HCT116 (cell line): ENCODE measurements around the gene TOLLIP. TPM values are rescaled to one million over a fixed set of nuclear protein-coding genes. Genes with fewer than 3 reads are reported as not detected.

Source experiments
- ATAC-seq: fragments of 200-7000 bp; cut with Tn5 transposase; 2 replicates; pipeline ENCODE4 v1.9.1; 2020; ENCODE audit warnings: mild to moderate bottlenecking, moderate library complexity
- BruUV-seq: library from RNA; stranded (reverse); fragments of 400-500 nt; replicated peaks from 2 replicates; lab custom pipeline; 2021; lab: Mats Ljungman, UMichigan
- CTCF ChIA-PET: fragments of 300-600 bp; sonication (Branson Sonifier 250); formaldehyde crosslinking; loops from one replicate; lab custom pipeline; 2021; ENCODE audit warnings: antibody characterized with exemption; lab: Charles Lee
- POLR2A ChIA-PET: fragments of 300-600, 350-600 bp; sonication (Branson Sonifier 250); formaldehyde crosslinking; loops from one replicate; lab custom pipeline; 2021; ENCODE audit warnings: antibody characterized with exemption; lab: Charles Lee
- RAD21 ChIA-PET, 2 experiments: fragments of 300-600 bp; sonication (Branson Sonifier 250); formaldehyde crosslinking; loops; one replicate each; lab custom pipeline; 2023; ENCODE audit warnings: low total read pairs in 2 of 2; ENCODE audit not compliant: uncharacterized antibody in 2 of 2, unreplicated experiment in 2 of 2, low non-redundant PET in 1 of 2; lab: Charles Lee
- DNase-seq: peaks from one replicate; pipeline ENCODE4 v3.0.0-alpha.2; 2010; ENCODE audit warnings: low read depth, low spot score
- H2AFZ ChIP-seq: fragments of 200-600 bp; shearing (Covaris generic), sonication (generic); 2 replicates; pipeline ENCODE4 v1.6.1; 2017; ENCODE audit warnings: low read depth, mixed run types, mixed read lengths, antibody characterized with exemption, low read length; ENCODE audit not compliant: poor library complexity, severe bottlenecking
- H3K27ac ChIP-seq: 2 replicates; pipeline ENCODE4 v1.5.1; 2012; ENCODE audit warnings: low read depth, low read length
- H3K27me3 ChIP-seq: fragments of 200-600 bp; sonication (generic); 2 replicates; pipeline ENCODE4 v1.6.1; 2016; ENCODE audit warnings: mixed run types, low read length, mixed read lengths; ENCODE audit not compliant: insufficient read depth
- H3K36me3 ChIP-seq, 2 experiments: fragments of 200-500 bp in 1 of 2; fragments of 200-600 bp in 1 of 2; sonication (Bioruptor generic) in 1 of 2; sonication (generic) in 1 of 2; 2 replicates each; pipeline versions ENCODE4 v1.5.1 to v1.6.1; 2014 to 2016; ENCODE audit warnings: low read length in 2 of 2, inconsistent platforms in 1 of 2, mixed read lengths in 1 of 2, mixed run types in 1 of 2; ENCODE audit not compliant: insufficient read depth in 2 of 2, control insufficient read depth in 1 of 2
- H3K4me1 ChIP-seq, 2 experiments: fragments of 200-600 bp in 1 of 2; sonication (generic) in 1 of 2; 2 replicates each; pipeline versions ENCODE4 v1.5.1 to v1.6.1; 2012 to 2017; ENCODE audit warnings: low read length in 2 of 2, inconsistent platforms in 1 of 2, mild to moderate bottlenecking in 1 of 2, mixed read lengths in 1 of 2, mixed run types in 1 of 2, moderate library complexity in 1 of 2; ENCODE audit not compliant: insufficient read depth in 2 of 2, control insufficient read depth in 1 of 2
- H3K4me2 ChIP-seq: fragments of 200-600 bp; sonication (generic); 2 replicates; pipeline ENCODE4 v1.6.1; 2017; ENCODE audit warnings: mixed run types, low read length, mixed read lengths
- H3K4me3 ChIP-seq, 2 experiments: fragments of 200-600 bp in 1 of 2; sonication (generic) in 1 of 2; replicated peaks in 1 of 2; 2 replicates each; pipeline ENCODE4 v1.5.1; 2011 to 2016; ENCODE audit warnings: low read length in 2 of 2, control low read depth in 1 of 2, low read depth in 1 of 2, mild to moderate bottlenecking in 1 of 2, mixed read lengths in 1 of 2, mixed run types in 1 of 2
- H3K79me2 ChIP-seq: fragments of 200-600 bp; sonication (generic); 2 replicates; pipeline ENCODE4 v1.6.1; 2017; ENCODE audit warnings: mild to moderate bottlenecking, mixed run types, low read length, moderate library complexity, mixed read lengths; ENCODE audit not compliant: insufficient read depth
- H3K9ac ChIP-seq: fragments of 200-600 bp; sonication (generic); 2 replicates; pipeline ENCODE4 v1.6.1; 2016; ENCODE audit warnings: low read length, mixed read lengths
- H3K9me2 ChIP-seq: fragments of 200-600 bp; sonication (generic), shearing (Covaris generic); 2 replicates; pipeline ENCODE4 v1.6.1; 2017; ENCODE audit warnings: mixed run types, mild to moderate bottlenecking, moderate library complexity; ENCODE audit not compliant: insufficient read depth
- H3K9me3 ChIP-seq, 2 experiments: fragments of 200-500 bp in 1 of 2; fragments of 200-600 bp in 1 of 2; sonication (Bioruptor generic) in 1 of 2; sonication (generic) in 1 of 2; 2 replicates each; pipeline ENCODE4 v1.6.1; 2014 to 2017; ENCODE audit warnings: low read length in 2 of 2, mixed read lengths in 2 of 2, inconsistent platforms in 1 of 2, low read depth in 1 of 2, mild to moderate bottlenecking in 1 of 2, mixed run types in 1 of 2, moderate library complexity in 1 of 2; ENCODE audit not compliant: control insufficient read depth in 1 of 2, insufficient read depth in 1 of 2
- H4K20me1 ChIP-seq: fragments of 200-600 bp; sonication (generic), shearing (Covaris generic); 2 replicates; pipeline ENCODE4 v1.6.1; 2017; ENCODE audit warnings: mixed run types, mild to moderate bottlenecking, moderate library complexity; ENCODE audit not compliant: insufficient read depth
- ATF3 ChIP-seq: IDR thresholded peaks from 2 replicates; pipeline ENCODE4 v1.6.1; 2012
- CBX3 ChIP-seq: IDR thresholded peaks from 2 replicates; pipeline ENCODE4 v1.6.1; 2012; ENCODE audit warnings: low read depth
- CEBPB ChIP-seq: IDR thresholded peaks from 2 replicates; pipeline ENCODE4 v1.6.1; 2012; ENCODE audit warnings: low read depth
- CTCF ChIP-seq, 3 experiments: fragments of 200-600 bp in 1 of 3; sonication (generic) in 1 of 3; IDR thresholded peaks in 2 of 3; conservative IDR thresholded peaks in 1 of 3; 2 replicates each; pipeline ENCODE4 v1.5.1; 2012 to 2017; ENCODE audit warnings: low read depth in 2 of 3, low read length in 2 of 3, antibody characterized with exemption in 1 of 3, borderline replicate concordance in 1 of 3, control low read depth in 1 of 3, mild to moderate bottlenecking in 1 of 3, mixed read lengths in 1 of 3, mixed run types in 1 of 3, moderate library complexity in 1 of 3; ENCODE audit not compliant: insufficient read depth in 1 of 3
- EGR1 ChIP-seq: IDR thresholded peaks from 2 replicates; pipeline ENCODE4 v1.6.1; 2012; ENCODE audit warnings: low read depth
- ELF1 ChIP-seq: IDR thresholded peaks from 2 replicates; pipeline ENCODE4 v1.6.1; 2012; ENCODE audit warnings: low read depth, borderline replicate concordance
- EZH2 ChIP-seq: fragments of 200-600 bp; sonication (generic); IDR thresholded peaks from 2 replicates; pipeline ENCODE4 v1.6.1; 2017; ENCODE audit warnings: antibody characterized with exemption, mixed run types
- FOSL1 ChIP-seq: IDR thresholded peaks from 2 replicates; pipeline ENCODE4 v1.6.1; 2012; ENCODE audit warnings: low read depth
- MAX ChIP-seq: IDR thresholded peaks from 2 replicates; pipeline ENCODE4 v1.6.1; 2012
- POLR2A ChIP-seq: IDR thresholded peaks from 2 replicates; pipeline ENCODE4 v1.7.0; 2011; ENCODE audit warnings: borderline replicate concordance; ENCODE audit not compliant: insufficient read depth, insufficient read length; ENCODE audit errors: extremely low read depth
- POLR2AphosphoS5 ChIP-seq: IDR thresholded peaks from 2 replicates; pipeline ENCODE4 v1.6.1; 2011; ENCODE audit warnings: mild to moderate bottlenecking, low read depth, low read length, moderate library complexity
- RAD21 ChIP-seq: IDR thresholded peaks from 2 replicates; pipeline ENCODE4 v1.6.1; 2012; ENCODE audit warnings: low read depth, mild to moderate bottlenecking
- REST ChIP-seq: IDR thresholded peaks from 2 replicates; pipeline ENCODE4 v1.6.1; 2012; ENCODE audit warnings: low read depth
- SIN3A ChIP-seq: IDR thresholded peaks from 2 replicates; pipeline ENCODE4 v1.6.1; 2012; ENCODE audit warnings: low read depth
- SRF ChIP-seq: IDR thresholded peaks from 2 replicates; pipeline ENCODE4 v1.6.1; 2012; ENCODE audit warnings: low read depth
- TCF7L2 ChIP-seq: IDR thresholded peaks from 2 replicates; pipeline ENCODE4 v1.7.0; 2011; ENCODE audit warnings: borderline replicate concordance, inconsistent platforms; ENCODE audit not compliant: insufficient read depth, insufficient read length; ENCODE audit errors: extremely low read depth
- intact Hi-C: fragments of 100-400 bp; cut with micrococcal nuclease; formaldehyde crosslinking; loops from 2 replicates; pipeline ENCODE4 v1.10.0; 2022
- total RNA-seq: library from RNA; stranded (reverse); gene quantifications from one replicate; pipeline ENCODE4 v1.2.1, GENCODE V29; 2021; ENCODE audit not compliant: unreplicated experiment

The TOLLIP gene
- total RNA-seq, 1 experiment from 2014 or later = 28.5 TPM

GRCh38 chr11:1272531-1272930 lies 36.9 kb downstream of the TOLLIP start:
- H3K4me3 ChIP-seq = no peak overlapping the region
- no peaks in the 10 kb centered on the region for H4K20me1 ChIP-seq
- H3K36me3 ChIP-seq = no peaks in the 10 kb centered on the region
- no peak overlapping the region for H3K4me2 ChIP-seq
- H3K27ac ChIP-seq = no peak overlapping the region
- no peak for TF ChIP-seq FOSL1
- TF ChIP-seq SRF = no peak
- TF ChIP-seq CBX3 = no peak
- no peak for TF ChIP-seq EZH2
- TF ChIP-seq CTCF (IDR thresholded peaks at IDR 0.05 in 2 of 3, conservative IDR thresholded peaks at IDR 0.05 in 1 of 3; ENCODE audit: borderline replicate concordance in 1 of 3, insufficient read depth in 1 of 3, low read depth in 2 of 3, low read length in 2 of 3) = no peak
- no peak for TF ChIP-seq RAD21
- TF ChIP-seq POLR2AphosphoS5 = no peak
- TF ChIP-seq POLR2A = no peak
- no peak for TF ChIP-seq MAX
- TF ChIP-seq REST = no peak
- no peak for TF ChIP-seq TCF7L2
- TF ChIP-seq ELF1 = no peak
- TF ChIP-seq EGR1 = no peak
- TF ChIP-seq SIN3A = no peak
- no peak for TF ChIP-seq CEBPB
- no peak for TF ChIP-seq ATF3
- CTCF ChIA-PET = no interaction called here
- DNase-seq (no peak), ATAC-seq (no peak)
- no peak overlapping the region for H3K9ac ChIP-seq
- no peaks in the 10 kb centered on the region for H3K9me2 ChIP-seq
- no TSS peak for BruUV-seq
- H3K4me1 ChIP-seq = no peaks in the 10 kb centered on the region
- POLR2A ChIA-PET = no interaction called here
- no peaks in the 10 kb centered on the region for H3K79me2 ChIP-seq
- intact Hi-C loops = no loop called here
- H2AFZ ChIP-seq = no peak overlapping the region
- H3K9me3 ChIP-seq = no peaks in the 10 kb centered on the region
- H3K27me3 ChIP-seq = no peaks in the 10 kb centered on the region
- RAD21 ChIA-PET = no interaction called here
